A673 (cell line): ENCODE results near the gene IFITM5.

Experiments used
- EZH2 ChIP-seq: fragments of 200-600 bp; sonication (generic); IDR thresholded peaks from 2 replicates; pipeline ENCODE4 v1.6.1; 2017; ENCODE audit warnings: borderline replicate concordance, low read depth, mild to moderate bottlenecking, mixed read lengths, antibody characterized with exemption, low read length; ENCODE audit not compliant: poor library complexity, severe bottlenecking
- TF ChIP-seq, protein P1 (sequence below): fragments of 300-800, 200-600 bp; sonication (generic); conservative IDR thresholded peaks from 2 replicates; pipeline ENCODE4 v1.5.1; 2017; ENCODE audit warnings: low read depth, mild to moderate bottlenecking, antibody characterized with exemption, low read length, moderate library complexity, mixed read lengths

DNA sequence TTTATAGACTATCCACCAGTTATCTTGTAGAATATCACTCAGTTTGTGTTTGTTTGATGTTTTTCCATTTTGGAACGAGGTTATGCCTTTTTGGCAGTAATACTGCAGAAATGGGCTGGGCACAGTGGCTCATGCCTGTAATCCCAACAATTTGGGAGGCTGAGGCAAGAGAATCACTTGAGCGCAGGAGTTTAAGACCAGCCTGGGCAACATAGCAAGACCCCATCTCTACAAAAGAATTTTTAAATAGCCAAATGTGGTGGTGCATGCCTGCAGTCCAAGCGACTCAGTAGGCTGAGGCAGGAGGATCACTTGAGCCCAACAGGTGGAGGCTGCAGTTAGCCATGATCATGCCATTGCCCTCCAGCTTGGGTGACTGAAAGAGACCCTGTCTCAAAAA lies 47.2 kb upstream of the IFITM5 start:
- TF ChIP-seq, protein P1, sequence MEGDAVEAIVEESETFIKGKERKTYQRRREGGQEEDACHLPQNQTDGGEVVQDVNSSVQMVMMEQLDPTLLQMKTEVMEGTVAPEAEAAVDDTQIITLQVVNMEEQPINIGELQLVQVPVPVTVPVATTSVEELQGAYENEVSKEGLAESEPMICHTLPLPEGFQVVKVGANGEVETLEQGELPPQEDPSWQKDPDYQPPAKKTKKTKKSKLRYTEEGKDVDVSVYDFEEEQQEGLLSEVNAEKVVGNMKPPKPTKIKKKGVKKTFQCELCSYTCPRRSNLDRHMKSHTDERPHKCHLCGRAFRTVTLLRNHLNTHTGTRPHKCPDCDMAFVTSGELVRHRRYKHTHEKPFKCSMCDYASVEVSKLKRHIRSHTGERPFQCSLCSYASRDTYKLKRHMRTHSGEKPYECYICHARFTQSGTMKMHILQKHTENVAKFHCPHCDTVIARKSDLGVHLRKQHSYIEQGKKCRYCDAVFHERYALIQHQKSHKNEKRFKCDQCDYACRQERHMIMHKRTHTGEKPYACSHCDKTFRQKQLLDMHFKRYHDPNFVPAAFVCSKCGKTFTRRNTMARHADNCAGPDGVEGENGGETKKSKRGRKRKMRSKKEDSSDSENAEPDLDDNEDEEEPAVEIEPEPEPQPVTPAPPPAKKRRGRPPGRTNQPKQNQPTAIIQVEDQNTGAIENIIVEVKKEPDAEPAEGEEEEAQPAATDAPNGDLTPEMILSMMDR, result no peak
- TF ChIP-seq EZH2, result no peak
